Forelimb muscle (tissue), 1 donor: Measurements from ENCODE around the gene SIMC1. TPM values are rescaled to one million over a fixed set of nuclear protein-coding genes. Genes with fewer than 3 reads are reported as not detected.
A peak's percentile ranks its signal among the peaks of the same experiment; 100 is the strongest.

ENCODE experiments used
- DNase-seq: peaks from one replicate; pipeline ENCODE4 v3.0.0-alpha.2; 2013; ENCODE audit warnings: low read depth
- polyA plus RNA-seq: library from polyadenylated mRNA; unstranded; fragments of 120-200 nt; gene quantifications from one replicate; pipeline ENCODE4 v1.2.1, GENCODE V29; 2013; ENCODE audit not compliant: insufficient read length

Gene SIMC1
- polyA plus RNA-seq, 1 donor: 13.1 TPM

- DNase-seq: peak; percentile 72
Measured at GRCh38 chr5:176361437-176362232, 123.4 kb downstream of the SIMC1 start, which contains the start of gene KIAA1191. Gene KIAA1191 (minus strand): TSS chr5:176361764. CDS start chr5:176359508, 2,256 bp downstream.

GRCh38 chr5:176362233-176362490, 123.9 kb downstream of the SIMC1 start:
- DNase-seq: no peak

GRCh38 chr5:176364765-176365350, 126.6 kb downstream of the SIMC1 start:
- DNase-seq: no peak

GRCh38 chr5:176365351-176366231, 127.4 kb downstream of the SIMC1 start, which contains the start of gene ARL10:
Gene ARL10 (plus strand): TSS chr5:176365487. CDS start chr5:176365564, 77 bp downstream.
- DNase-seq: no peak

- DNase-seq: no peak
Measured at GRCh38 chr5:176366232-176366894, 128.1 kb downstream of the SIMC1 start.

- DNase-seq: no peak
Measured at GRCh38 chr5:176368726-176369125, 130.5 kb downstream of the SIMC1 start.

GRCh38 chr5:176369934-176370711, 131.9 kb downstream of the SIMC1 start:
- DNase-seq: no peak

GRCh38 chr5:176371621-176372539, 133.7 kb downstream of the SIMC1 start:
- no peak for DNase-seq

- no peak for DNase-seq
Measured at GRCh38 chr5:176373100-176373818, 135.0 kb downstream of the SIMC1 start.

- DNase-seq: no peak
Measured at GRCh38 chr5:176379881-176380280, 141.7 kb downstream of the SIMC1 start.

- no peak for DNase-seq
Measured at GRCh38 chr5:176381423-176381822, 143.2 kb downstream of the SIMC1 start.

- DNase-seq: no peak
Measured at GRCh38 chr5:176381979-176382378, 143.8 kb downstream of the SIMC1 start.

GRCh38 chr5:176382721-176383120, 144.5 kb downstream of the SIMC1 start:
- no peak for DNase-seq

GRCh38 chr5:176383248-176383905, 145.2 kb downstream of the SIMC1 start:
- DNase-seq: no peak

- no peak for DNase-seq
Measured at GRCh38 chr5:176383961-176384360, 145.7 kb downstream of the SIMC1 start.

GRCh38 chr5:176384366-176384930, 146.2 kb downstream of the SIMC1 start:
- DNase-seq: no peak

- DNase-seq: no peak
Measured at GRCh38 chr5:176384991-176385390, 146.8 kb downstream of the SIMC1 start.

- DNase-seq: no peak
Measured at GRCh38 chr5:176386491-176386890, 148.3 kb downstream of the SIMC1 start.
